Upper lobe of left lung (tissue), 4 donors: ENCODE data around the gene ALS2.

Experiments
- CTCF ChIP-seq, 6 experiments: fragments of 450-650 bp in 4 of 6; fragments of 200-600 bp in 2 of 6; sonication (generic) in 2 of 6; IDR thresholded peaks; one replicate each; pipeline ENCODE4 v1.5.1; 2016 to 2019; ENCODE audit warnings: antibody characterized with exemption in 6 of 6
- EP300 ChIP-seq, 4 donors: sonication (generic); formaldehyde crosslinking; IDR thresholded peaks; one replicate each; pipeline ENCODE4 v1.5.1; 2017; ENCODE audit warnings: antibody characterized with exemption in 4 of 4, control low read depth in 2 of 4
- POLR2A ChIP-seq, 4 donors: fragments of 450-650 bp; IDR thresholded peaks; one replicate each; pipeline ENCODE4 v1.5.1; 2016 to 2017; ENCODE audit warnings: antibody characterized with exemption in 4 of 4, mild to moderate bottlenecking in 2 of 4
- POLR2AphosphoS5 ChIP-seq, 2 donors: sonication (generic); formaldehyde crosslinking; IDR thresholded peaks; one replicate each; pipeline ENCODE4 v1.5.1; 2017; ENCODE audit warnings: antibody characterized with exemption in 2 of 2

DNA sequence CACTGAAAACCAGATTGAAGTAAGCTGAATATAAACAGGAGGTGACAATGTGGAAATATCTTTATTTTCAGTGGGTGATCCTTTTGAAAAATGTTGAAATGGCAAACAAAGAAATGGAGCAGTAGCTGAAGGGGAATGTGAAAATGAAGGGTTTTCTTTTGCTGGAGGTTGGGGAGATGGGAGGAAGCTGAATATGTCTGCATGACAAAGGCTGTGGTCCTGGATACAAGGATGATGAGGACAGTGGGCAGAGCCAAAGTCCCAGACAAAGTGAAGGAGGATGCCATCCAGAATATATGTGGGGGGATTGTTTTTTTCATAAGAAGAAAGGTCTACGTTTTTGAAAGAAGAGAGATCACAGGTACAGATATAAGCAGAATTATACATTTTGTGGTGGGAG is 6.7 kb downstream of the ALS2 start:
- TF ChIP-seq EP300 (IDR thresholded peaks at IDR 0.05) (no peak), CTCF (IDR thresholded peaks at IDR 0.05) (no peak), POLR2A (IDR thresholded peaks at IDR 0.05) (no peak), POLR2AphosphoS5 (IDR thresholded peaks at IDR 0.05) (no peak)
